Activated CD4-positive, alpha-beta T cell treated with anti-CD3 and anti-CD28 coated beads for 4 hours (primary cell): ENCODE results near the gene IL20.
"Not testable (repeated sequence)": the region's sequence is repeated elsewhere in the genome, so short reads cannot be mapped to it uniquely, and the experiment has no call there.

Source experiments
- DNase-seq, 2 donors: peaks; one replicate each; pipeline ENCODE4 v3.0.0-alpha.2; 2020

Gene IL20

DNA sequence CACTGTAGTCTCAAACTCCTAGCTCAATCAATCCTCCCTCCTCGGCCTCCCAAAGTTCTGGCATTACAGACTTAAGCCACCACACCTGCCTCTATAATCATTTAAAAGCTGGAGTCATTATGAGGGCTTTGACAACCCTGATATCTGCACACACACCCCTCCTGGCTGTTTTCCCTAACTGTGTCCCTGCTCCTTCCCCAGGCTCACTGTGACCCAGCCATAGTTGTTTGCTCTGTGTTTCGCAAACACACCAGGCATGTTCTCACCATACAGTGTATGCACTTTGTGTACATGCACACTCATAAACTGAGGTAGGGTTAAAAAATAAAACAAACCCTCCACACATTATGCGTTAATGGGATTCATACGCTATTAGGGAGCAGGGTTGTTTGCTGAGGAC lies 21.8 kb upstream of the IL20 start:
- DNase-seq: no peak

DNA sequence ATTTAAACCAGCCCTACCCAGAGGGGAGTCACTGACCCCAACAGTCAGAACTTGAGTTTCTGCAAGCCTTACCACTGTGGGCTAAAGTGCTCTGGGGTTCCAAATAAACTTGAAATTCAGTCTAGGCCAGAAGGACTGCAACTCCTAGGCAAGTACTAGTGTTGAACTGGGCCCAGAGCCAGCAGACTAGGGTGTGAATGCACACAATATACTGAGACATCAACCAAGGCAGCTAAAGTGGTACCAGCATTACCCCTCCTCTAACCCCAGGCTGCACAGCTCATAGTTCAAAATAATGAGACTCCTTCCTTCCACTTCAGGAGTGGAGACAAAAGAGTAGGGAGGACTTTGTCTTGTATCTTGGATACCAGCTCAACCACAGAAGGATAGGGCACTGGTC lies 18.9 kb upstream of the IL20 start:
- DNase-seq: no peak

DNA sequence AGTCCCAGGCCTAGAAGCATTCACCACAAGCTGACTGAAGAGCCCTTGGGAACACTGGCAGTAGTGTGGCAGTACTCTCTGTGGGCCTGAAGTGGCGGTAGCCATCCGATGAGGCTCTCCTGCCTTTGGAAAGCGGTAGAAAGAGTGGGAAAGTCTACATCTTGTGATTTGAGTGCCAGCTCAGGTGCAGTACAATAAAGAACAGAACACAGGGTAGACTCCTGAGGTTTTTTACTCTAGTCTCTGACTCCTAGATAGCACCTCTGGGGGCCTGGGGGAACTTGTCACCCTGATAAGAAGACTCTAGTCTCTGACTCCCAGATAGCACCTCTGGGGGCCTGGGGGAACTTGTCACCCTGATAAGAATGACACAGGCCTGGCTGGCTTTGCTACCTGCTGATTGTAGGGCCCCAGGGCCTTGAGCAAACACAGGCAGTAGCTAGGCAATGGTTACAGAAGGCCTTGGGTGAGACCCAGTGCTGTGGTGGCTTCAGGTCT lies 18.0 kb upstream of the IL20 start:
- no peak for DNase-seq

DNA sequence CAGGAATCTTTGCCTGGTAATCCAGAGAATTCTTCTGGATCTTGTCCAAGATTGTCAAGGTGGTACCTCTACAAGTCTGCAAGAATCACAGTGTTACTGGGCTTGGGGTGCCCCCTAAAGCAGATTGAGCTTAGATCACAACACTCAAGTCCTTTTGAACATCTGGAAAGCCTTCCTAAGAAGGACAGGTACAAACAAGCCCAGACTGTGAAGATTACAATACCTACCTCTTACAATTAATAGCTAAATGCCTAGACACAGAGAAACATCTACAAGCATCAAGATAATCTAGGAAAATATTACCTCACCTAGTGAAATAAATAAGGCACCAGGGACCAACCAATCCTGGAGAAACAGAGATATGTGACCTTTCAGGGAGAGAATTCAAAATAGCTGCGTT lies 17.5 kb upstream of the IL20 start:
- no peak for DNase-seq

DNA sequence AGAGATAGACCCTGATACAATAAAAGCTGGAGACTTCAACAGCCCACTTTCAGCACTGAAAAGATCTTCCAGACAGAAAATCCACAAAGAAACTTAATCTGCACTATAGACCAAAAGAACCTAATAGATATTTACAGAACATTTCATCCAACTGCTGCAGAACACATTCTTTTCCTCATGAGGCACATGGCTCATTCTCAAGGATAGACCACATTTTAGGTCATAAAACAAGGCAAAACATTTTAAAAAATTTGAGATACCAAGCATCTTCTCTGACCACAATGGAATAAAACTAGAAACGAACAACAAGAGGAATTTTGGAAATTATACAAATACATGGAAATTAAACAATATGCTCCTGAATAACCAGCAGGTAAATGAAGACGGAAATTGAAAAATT lies 15.0 kb upstream of the IL20 start:
- no peak for DNase-seq

DNA sequence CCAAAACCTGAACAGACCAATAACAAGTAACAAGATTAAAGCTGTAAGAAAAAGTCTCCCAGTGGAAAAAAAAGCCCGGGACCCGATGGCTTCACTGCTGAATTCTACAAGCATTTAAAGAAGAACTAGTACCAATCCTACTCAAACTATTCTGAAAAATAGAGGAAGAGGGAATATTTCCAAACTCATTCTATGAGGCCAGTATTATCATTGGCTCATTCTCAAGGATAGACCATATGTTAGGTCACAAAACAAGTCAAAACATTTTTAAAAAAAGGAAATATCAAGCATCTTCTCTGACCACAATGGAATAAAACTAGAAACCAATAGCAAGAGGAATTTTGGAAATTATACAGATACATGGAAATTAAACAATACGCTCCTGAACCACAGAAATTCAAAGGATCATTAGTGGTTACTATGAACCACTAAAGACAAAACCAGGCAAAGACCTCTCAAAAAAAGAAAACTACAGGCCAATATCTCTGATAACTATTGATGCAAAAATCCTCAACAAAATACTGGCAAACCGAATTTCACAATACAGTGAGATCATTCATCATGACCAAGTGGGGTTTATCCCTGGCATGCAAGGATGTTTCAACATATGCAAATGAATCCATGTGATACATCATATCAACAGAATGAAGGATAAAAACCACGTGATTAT lies 13.9 kb upstream of the IL20 start:
- no peak for DNase-seq

DNA sequence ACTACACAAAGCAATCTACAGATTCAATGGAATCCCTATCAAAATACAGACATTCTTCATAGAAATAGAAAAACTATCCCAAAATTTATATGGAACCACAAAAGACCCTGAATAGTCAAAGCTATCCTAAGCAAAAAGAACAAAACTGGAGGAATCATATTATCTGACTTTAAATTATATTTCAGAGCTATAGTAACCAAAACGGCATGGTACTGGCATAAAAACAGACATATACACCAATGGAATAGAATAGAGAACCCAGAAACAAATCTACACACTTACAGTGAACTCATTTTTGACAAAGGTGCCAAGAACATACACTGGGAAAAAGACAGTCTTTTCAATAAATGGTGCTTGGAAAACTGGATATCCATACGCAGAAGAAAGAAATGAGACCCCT lies 12.8 kb upstream of the IL20 start:
- DNase-seq: not testable (repeated sequence)

DNA sequence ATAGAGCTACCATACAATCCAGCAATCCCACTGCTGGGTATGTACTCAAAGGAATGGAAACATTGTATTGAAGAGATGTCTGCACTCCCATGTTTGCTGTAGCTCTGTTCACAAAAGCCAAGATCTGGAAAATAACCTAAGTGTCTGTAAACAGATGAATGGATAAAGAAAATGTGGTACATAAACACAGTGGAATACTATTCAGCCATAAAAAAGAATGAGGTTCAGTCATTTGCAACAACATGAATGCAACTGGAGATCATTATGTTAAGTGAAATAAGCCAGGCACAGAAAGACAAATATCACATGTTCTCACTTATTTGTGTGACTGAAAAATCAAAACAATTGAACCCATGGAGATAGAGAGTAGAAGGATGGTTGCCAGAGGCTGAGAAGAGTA lies 11.7 kb upstream of the IL20 start:
- not testable (repeated sequence) for DNase-seq

DNA sequence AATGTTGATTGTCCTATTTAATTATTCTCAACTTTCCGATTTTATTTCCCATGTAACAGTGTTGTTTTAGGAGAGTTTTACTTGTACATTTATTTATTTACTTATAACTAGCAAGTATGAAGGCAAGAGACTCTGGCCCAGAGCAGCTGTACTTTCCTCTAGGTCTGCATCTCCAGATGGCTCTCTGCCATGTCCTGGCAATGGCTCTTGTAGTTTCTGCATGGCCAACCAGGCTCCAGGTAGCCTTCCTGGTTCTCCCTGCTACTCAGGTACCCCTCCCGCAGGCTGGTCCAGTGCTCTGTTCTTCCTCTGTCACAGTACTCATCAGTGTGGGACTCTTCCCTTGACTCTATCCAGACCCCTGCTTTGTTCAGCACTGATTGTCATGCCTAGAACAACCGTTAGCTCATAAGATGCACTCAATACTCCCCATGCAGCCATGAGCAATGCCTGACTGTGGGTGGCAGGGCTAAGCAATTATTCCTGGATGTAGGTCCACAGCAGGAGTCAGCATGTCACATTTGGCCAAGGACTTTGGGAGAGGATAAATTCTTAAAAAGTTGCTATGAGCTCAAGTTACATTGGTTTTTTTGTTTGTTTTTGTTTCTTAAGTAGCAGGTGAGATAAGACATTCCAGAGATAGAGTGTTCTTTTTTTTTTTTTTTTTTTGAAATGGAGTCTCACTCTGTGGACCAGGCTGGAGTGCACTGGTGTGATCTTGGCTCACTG lies 10.9 kb upstream of the IL20 start:
- DNase-seq: no peak

DNA sequence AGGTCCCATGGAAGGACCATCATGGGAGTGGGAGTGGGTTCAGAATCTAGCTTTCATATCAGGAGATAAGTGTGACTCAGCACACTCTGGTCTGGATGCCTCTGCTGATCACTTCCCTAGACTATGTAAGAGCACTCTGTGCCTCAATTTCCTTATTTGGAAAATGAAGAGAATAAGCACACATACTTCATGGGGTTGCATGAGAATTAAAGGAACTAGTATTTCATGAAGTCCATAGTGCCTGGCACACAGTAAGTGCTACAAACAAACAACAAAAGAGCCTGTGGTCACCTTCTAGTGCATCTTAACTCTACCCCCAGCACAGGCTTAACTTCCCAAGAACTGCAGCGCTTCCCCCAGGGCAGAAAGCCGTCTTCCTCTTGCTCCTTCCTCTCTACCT lies 9.6 kb upstream of the IL20 start:
- no peak for DNase-seq

DNA sequence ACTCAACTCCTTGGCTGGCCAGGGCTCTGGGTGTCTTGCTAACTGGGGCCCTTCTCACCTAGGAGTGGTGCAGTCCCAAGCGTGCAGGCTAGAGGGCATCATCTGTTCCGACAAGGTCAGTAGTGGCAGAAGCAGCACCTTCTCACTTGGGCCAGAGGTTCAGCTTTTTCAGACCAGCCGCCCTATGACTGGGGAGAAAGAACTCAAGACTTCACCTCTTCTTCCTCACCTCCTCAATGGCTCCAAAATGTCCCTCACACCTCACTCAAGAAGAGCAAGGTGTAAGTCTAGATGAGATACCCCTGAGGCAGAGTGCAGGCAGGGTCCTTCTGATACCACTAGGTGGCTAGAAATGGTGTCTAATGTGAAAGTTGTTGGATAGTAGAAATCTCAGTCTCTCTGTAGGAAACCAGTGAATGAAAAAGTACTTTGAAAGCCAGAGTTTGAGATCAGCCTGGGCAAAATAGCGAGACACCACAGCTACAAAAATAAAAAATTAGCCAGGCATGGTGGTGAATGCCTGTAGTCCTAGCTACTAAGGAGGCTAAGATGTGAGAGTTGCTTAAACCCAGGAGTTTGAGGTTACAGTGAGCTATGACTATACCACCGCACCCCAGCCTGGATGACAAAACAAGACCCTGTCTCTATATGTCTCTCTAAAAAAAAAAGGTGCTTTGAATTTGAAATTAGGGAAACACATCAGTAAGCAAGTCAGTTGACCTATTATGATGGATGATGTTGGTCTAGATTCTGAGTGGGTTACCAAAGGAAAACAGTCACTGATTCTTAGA lies 8.6 kb upstream of the IL20 start:
- DNase-seq: peak in 1 of 2 donors; percentile 24

DNA sequence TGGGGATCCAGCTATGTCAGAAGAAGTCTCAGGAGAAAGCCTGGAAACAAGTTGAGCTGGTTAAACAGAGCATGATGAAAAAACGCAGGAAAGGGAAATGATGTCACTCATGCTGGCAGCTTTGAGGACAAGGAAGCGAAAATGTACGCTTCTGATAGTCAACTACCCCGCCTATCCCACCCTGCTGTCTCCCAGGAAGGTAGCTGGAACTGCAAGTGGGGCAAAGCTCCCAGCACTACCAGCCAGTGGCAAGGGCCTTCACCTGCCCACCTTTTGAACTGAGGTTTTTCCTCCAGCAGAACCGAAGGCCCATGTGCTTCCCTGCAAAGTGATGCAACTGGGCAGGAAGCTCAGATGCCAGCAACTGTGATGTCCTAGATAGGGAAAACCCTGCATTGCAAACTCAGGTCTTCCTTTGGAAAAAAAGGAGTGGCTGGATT lies 6.3 kb upstream of the IL20 start:
- peak in 1 of 2 donors; percentile 6 for DNase-seq

DNA sequence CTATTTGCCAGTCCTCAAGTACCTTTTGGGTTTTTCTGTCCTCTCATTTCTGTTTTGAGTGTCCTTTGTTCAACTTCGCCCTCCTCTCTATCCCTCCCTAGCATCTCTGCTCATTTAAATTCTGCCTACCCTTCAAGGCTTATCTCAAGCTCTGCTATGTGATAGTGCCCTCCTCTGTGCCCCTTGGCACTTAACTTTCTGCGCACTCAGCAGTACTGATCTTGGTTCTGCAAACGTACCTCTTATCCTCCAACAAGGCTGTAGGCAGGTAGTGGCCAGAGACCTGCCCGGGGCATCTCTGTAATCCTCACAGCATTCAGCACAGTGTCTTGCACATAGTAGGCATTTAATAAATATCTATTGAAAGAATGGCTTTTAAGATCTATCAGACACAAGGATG lies 5.3 kb upstream of the IL20 start:
- no peak for DNase-seq

DNA sequence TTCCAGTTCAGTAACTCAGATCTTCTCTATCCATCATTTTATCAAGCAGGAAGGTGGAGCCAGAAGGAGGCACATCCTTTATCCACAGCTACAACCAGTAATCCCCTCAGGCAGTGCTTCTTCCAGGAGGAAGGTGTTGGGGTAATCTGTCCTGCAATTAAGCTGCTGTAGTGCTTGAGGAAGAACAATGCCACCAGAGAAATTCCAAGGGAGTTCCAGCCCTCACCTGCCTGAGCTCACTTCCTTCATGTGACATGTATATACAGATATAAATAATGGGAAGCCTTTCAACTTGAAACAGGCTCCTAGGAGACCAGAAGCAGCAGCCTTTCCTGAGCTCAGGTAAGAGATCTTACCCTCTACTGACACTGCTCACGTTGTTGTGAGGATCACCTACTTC lies 2.2 kb upstream of the IL20 start:
- DNase-seq: no peak

DNA sequence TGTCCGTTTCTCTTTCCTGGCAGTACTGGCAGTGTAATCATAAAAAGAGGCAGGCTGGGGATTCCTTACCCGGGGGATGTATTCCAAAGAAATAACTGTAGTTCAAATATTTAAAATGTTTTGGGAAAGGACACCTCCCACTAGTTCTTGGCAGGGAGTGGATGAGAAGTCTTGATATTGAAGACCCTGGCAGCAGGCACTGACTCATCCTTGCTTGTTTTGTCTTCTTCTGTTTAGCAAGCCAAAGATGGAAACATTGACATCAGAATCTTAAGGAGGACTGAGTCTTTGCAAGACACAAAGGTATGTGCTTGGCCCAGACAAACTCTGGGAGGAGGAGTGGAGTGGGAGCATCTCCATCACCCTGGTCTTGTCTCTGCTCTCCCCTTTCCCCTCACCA lies 639 bp downstream of the IL20 start:
- no peak for DNase-seq

DNA sequence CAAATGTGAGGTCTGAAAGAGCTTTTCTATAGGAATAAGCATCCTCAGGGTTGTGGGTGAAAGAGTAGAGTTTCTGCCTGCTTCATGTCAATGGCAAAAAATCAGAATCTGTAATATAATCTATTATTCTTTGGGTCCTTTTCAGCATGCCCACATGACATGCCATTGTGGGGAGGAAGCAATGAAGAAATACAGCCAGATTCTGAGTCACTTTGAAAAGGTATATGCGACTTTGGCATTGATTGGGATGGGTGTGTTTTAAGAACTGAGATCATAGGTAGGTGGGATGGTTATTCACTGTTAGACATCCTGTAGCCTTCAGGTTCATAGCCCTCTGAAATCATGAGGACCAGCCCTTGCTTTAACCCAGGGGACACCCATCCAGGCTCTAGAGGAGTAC lies 1.8 kb downstream of the IL20 start:
- no peak for DNase-seq

DNA sequence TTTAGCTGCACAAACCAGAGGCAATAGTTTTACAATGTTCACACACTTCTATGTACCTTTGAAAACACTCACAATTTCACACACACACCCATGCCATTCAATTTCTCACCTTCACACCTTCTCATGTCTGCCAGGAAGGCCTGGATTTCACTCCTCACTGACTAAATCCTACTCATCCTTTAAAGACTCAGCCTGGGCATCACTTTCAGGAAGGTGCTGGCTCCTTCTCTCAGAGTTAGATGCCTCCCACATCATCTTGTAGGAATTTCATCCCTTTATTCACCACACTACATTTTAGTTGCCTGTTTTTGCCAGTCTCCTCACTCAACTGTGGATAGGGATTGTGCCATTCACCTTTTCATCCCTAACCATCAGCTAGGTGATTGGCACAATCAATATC lies 2.3 kb downstream of the IL20 start:
- DNase-seq: no peak

DNA sequence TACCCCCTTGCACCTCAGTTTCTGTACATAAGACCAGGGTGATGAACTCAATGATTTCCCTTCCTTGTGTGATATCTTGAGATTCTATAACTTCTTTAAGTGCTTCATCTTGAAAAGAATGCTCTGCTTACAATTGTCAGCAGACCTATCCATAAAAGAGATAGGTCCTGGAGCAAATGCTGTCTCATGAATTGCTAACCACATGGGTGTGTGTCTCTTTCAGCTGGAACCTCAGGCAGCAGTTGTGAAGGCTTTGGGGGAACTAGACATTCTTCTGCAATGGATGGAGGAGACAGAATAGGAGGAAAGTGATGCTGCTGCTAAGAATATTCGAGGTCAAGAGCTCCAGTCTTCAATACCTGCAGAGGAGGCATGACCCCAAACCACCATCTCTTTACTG lies 2.8 kb downstream of the IL20 start:
- DNase-seq: no peak

DNA sequence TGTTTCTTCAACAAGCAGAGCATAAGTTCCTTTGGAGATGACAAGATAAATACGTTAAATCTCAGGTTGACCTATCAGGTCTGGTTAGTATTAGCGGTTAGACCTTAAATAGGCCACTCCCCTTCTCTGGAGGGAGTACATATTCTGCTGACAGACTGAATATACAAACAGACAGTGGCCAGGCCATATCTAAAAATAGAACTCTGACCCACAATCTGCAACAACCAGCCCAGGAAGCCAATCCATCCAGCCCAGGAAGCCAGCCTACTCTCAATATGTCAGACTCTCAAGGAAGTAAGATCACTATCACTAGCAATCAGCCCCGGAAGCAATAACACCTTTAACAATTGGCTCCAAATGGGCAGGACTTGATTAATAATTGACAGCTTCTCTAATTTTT lies 6.7 kb downstream of the IL20 start:
- no peak for DNase-seq

DNA sequence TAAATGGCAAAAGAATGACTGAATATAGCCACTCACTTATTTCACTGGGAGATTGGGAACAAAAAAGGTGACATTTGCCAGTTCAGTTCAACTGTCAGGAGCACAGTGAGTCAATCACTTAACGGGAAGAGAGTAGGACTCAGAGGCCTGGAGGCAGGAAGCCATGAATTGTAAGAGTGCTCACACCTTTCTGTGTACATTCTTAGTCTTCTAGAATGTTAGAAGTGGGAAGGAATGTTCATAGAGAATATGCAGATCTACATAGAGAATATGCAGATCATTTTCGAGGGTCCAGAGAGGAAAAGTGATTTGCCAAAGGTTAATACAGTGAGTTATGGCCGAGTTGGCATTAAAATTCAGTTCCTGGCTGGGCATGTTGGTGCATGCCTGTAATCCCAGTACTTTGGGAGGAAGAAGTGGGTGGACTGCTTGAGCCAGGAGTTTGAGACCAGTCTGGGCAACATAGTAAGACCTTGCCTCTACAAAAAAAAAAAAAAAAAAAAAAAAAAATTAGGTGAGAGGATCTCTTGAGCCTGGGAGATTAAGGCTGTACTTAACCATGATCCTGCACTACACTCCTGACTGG lies 8.3 kb downstream of the IL20 start:
- DNase-seq: no peak

DNA sequence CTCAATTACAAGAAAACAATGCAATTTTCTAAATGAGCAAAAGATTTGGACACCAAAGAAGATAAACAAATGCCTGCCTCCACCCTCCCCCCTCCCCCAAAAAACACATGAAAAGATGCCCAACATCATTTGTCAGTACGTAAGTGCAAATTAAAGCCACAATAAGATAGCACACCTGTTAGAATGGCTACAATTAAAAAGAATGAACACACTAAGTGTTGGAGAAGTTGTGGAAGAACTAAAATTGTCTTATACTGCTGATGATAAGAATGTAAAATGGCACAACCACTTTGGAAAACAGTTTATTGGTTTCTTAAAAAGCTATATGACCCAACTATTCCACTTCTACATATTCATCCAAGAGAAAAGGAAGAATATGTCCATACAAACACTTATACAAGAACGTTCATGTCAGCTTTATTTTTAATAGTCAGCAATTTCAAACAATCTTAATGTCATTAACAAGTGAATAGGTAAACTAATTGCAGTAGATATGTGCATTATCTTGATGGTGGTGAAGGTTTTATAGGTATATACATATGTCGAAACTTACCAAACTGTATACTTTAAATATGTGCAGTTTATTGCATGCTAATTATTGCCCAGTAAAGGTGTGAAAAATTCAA lies 10.4 kb downstream of the IL20 start:
- no peak for DNase-seq

DNA sequence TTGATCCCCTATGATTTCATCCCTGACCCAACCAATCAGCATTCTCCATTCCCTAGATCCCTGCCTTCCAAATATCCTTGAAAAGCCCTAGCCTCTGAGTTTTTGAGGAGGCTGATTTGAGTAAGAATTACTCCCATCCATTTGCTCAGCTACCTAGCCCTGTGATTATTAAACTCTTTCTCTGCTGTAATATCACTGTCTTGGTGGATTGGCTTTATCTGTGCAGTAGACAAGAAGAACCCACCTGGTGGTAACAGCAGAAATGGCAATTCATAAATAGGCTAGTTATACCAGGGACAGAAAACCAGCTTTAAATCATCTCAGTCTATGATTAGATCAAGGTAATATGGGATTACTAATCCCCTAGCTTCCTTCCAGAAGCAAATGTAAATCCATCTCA lies 13.0 kb downstream of the IL20 start:
- DNase-seq: no peak

DNA sequence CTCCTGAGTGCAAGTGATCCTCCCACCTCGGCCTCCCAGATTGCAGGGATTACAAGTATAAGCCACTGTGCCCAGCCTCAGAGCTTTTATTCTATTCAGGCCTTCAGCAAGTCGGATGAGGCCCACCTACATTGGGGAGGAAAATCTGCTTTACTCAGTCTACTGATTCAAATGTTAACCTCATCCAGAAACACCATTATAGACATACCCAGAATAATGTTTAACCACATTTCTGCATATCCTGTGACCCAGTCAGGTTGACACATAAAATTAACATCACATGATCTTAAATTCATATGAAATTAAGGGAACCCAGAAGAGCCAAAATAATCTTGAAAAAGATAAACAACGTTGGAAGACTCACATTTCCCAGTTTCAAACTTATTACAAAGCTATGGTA lies 14.9 kb downstream of the IL20 start:
- DNase-seq: no peak
